Measurements from ENCODE around the gene ABCE1. TPM values are rescaled to one million over a fixed set of nuclear protein-coding genes. Genes with fewer than 3 reads are reported as not detected.

The ABCE1 gene
- total RNA-seq, 1 donor from 2014 or later, result 81.1 TPM

DNA sequence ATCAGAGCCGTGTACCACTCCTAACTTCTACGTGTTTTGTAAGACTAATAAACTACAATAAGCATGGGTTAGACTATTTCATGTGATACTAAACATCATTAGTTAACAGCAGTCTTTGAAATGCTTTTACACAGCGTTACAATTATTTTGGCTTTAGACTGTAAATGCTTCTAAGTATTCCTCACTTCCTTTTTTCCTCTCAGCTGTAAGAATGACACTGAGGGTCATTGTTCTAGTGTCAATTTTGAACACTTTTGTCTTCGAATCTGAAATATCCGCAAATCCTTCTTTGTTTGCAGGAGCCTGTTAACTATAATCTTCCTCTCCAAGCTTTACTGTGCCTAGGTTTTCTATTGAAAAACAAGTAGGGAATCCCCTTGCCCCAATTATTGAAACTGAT lies 1.5 kb downstream of the ABCE1 start:
- FAIRE-seq, result no peak
- H3K9me3 ChIP-seq (ENCODE audit: insufficient read depth, low read depth, low read length), result no peaks in the 10 kb centered on the region
- H4K20me1 ChIP-seq (ENCODE audit: insufficient read depth, low read length), result peaks cover 36% of the 10 kb centered on the region
- H3K79me2 ChIP-seq (ENCODE audit: insufficient read depth, low read length), result peaks cover 89% of the 10 kb centered on the region
- H3K4me3 ChIP-seq (ENCODE audit: insufficient read depth, low read depth, low read length), result peak overlapping the region; percentile 98
- Mint-ChIP-seq H3K4me3 (ENCODE audit: unreplicated experiment) (peak overlapping the region; percentile 98), H3K27ac (ENCODE audit: unreplicated experiment) (no peak overlapping the region), H3K9me3 (ENCODE audit: unreplicated experiment) (no peaks in the 10 kb centered on the region), H3K27me3 (ENCODE audit: low read depth, unreplicated experiment) (no peaks in the 10 kb centered on the region), H3K36me3 (ENCODE audit: low read depth, unreplicated experiment) (peaks cover 4% of the 10 kb centered on the region), H3K4me1 (ENCODE audit: low read depth, unreplicated experiment) (peaks cover 7% of the 10 kb centered on the region)
- H2AFZ ChIP-seq (ENCODE audit: low read depth, low read length), result no peak overlapping the region
- H3K36me3 ChIP-seq (ENCODE audit: insufficient read depth, low read length), result peaks cover 9% of the 10 kb centered on the region
- peak overlapping the region; percentile 96 for H3K27ac ChIP-seq (ENCODE audit: low read depth, low read length)
- H3K4me1 ChIP-seq (ENCODE audit: insufficient read depth, low read length), result peaks cover 14% of the 10 kb centered on the region
- DNase-seq (ENCODE audit: low read depth), result peak; percentile 26
- TF ChIP-seq, protein P1, sequence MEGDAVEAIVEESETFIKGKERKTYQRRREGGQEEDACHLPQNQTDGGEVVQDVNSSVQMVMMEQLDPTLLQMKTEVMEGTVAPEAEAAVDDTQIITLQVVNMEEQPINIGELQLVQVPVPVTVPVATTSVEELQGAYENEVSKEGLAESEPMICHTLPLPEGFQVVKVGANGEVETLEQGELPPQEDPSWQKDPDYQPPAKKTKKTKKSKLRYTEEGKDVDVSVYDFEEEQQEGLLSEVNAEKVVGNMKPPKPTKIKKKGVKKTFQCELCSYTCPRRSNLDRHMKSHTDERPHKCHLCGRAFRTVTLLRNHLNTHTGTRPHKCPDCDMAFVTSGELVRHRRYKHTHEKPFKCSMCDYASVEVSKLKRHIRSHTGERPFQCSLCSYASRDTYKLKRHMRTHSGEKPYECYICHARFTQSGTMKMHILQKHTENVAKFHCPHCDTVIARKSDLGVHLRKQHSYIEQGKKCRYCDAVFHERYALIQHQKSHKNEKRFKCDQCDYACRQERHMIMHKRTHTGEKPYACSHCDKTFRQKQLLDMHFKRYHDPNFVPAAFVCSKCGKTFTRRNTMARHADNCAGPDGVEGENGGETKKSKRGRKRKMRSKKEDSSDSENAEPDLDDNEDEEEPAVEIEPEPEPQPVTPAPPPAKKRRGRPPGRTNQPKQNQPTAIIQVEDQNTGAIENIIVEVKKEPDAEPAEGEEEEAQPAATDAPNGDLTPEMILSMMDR (IDR thresholded peaks at IDR 0.05; ENCODE audit: insufficient read depth, low read depth, low read length), result no peak
- no peak for TF ChIP-seq EZH2 (IDR thresholded peaks at IDR 0.05; ENCODE audit: insufficient read depth, low read length)
- H3K27me3 ChIP-seq (ENCODE audit: insufficient read depth, low read length), result no peaks in the 10 kb centered on the region
- peak overlapping the region; percentile 90 for H3K4me2 ChIP-seq (ENCODE audit: low read length)
- peak overlapping the region; percentile 95 for H3K9ac ChIP-seq (ENCODE audit: low read length)

DNA sequence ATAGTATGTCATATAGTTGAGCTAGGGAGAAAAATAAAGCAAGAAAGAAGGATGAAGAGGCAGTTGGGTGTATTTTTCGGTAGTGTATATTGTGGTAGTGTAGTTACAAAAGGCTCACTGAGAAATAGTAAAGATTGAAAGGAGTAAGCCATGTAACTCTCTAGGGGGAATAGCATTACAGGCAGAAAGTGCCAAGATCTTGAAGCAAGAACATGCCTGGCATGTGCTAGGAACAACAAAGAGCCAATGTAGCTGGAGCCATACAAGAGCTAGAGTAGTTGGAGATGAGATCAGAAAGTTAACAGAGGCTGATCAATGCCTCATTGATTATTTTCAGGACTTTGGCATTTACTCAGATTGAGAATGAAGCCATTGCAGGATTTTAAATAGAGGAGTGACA lies 3.0 kb downstream of the ABCE1 start:
- FAIRE-seq, result no peak
- Mint-ChIP-seq H3K27ac (ENCODE audit: unreplicated experiment) (no peak overlapping the region), H3K4me3 (ENCODE audit: unreplicated experiment) (no peak overlapping the region), H3K36me3 (ENCODE audit: low read depth, unreplicated experiment) (no peaks in the 10 kb centered on the region), H3K4me1 (ENCODE audit: low read depth, unreplicated experiment) (peaks cover 7% of the 10 kb centered on the region), H3K27me3 (ENCODE audit: low read depth, unreplicated experiment) (no peaks in the 10 kb centered on the region), H3K9me3 (ENCODE audit: unreplicated experiment) (no peaks in the 10 kb centered on the region)
- no peaks in the 10 kb centered on the region for H3K9me3 ChIP-seq (ENCODE audit: insufficient read depth, low read depth, low read length)
- no peaks in the 10 kb centered on the region for H3K27me3 ChIP-seq (ENCODE audit: insufficient read depth, low read length)
- TF ChIP-seq, protein P1 (IDR thresholded peaks at IDR 0.05; ENCODE audit: insufficient read depth, low read depth, low read length), result no peak
- no peak for TF ChIP-seq EZH2 (IDR thresholded peaks at IDR 0.05; ENCODE audit: insufficient read depth, low read length)
- no peak overlapping the region for H2AFZ ChIP-seq (ENCODE audit: low read depth, low read length)
- peaks cover 9% of the 10 kb centered on the region for H3K4me1 ChIP-seq (ENCODE audit: insufficient read depth, low read length)
- H3K9ac ChIP-seq (ENCODE audit: low read length), result no peak overlapping the region
- H4K20me1 ChIP-seq (ENCODE audit: insufficient read depth, low read length), result peaks cover 36% of the 10 kb centered on the region
- H3K36me3 ChIP-seq (ENCODE audit: insufficient read depth, low read length), result peaks cover 17% of the 10 kb centered on the region
- H3K27ac ChIP-seq (ENCODE audit: low read depth, low read length), result no peak overlapping the region
- no peak for DNase-seq (ENCODE audit: low read depth)
- peaks cover 91% of the 10 kb centered on the region for H3K79me2 ChIP-seq (ENCODE audit: insufficient read depth, low read length)
- no peak overlapping the region for H3K4me3 ChIP-seq (ENCODE audit: insufficient read depth, low read depth, low read length)
- peak overlapping the region; percentile 42 for H3K4me2 ChIP-seq (ENCODE audit: low read length)

DNA sequence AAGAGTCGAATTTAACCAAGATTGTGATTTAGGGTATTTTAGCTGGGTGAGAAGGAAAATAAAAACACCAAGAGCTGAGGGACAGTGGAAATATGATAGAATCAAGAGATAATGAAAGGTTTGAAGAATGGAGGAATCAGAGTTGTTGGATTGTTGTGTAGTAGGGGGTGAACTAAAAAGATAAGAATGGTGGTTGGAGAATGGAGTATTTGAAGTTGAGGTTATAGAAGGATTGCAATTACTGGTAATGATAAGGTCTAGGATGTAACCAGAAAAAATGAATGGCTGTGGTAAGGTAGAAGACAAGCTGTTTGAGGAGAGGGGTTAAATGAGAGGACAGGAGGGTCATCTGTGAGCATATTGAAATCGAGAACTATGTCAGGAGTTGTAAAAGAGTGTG lies 4.5 kb downstream of the ABCE1 start:
- H3K27ac Mint-ChIP-seq (ENCODE audit: unreplicated experiment), result no peak overlapping the region
- TF ChIP-seq, protein P1 (IDR thresholded peaks at IDR 0.05; ENCODE audit: insufficient read depth, low read depth, low read length), result no peak
- TF ChIP-seq EZH2 (IDR thresholded peaks at IDR 0.05; ENCODE audit: insufficient read depth, low read length), result no peak
- no peaks in the 10 kb centered on the region for H3K27me3 Mint-ChIP-seq (ENCODE audit: low read depth, unreplicated experiment)
- Histone ChIP-seq H3K27ac (ENCODE audit: low read depth, low read length) (no peak overlapping the region), H3K4me1 (ENCODE audit: insufficient read depth, low read length) (no peaks in the 10 kb centered on the region), H3K36me3 (ENCODE audit: insufficient read depth, low read length) (peaks cover 26% of the 10 kb centered on the region), H3K4me2 (ENCODE audit: low read length) (peak overlapping the region; percentile 42), H3K79me2 (ENCODE audit: insufficient read depth, low read length) (peaks cover 91% of the 10 kb centered on the region), H4K20me1 (ENCODE audit: insufficient read depth, low read length) (peaks cover 41% of the 10 kb centered on the region), H3K9ac (ENCODE audit: low read length) (no peak overlapping the region), H3K4me3 (ENCODE audit: insufficient read depth, low read depth, low read length) (no peak overlapping the region), H2AFZ (ENCODE audit: low read depth, low read length) (no peak overlapping the region), H3K9me3 (ENCODE audit: insufficient read depth, low read depth, low read length) (no peaks in the 10 kb centered on the region), H3K27me3 (ENCODE audit: insufficient read depth, low read length) (no peaks in the 10 kb centered on the region)
- no peaks in the 10 kb centered on the region for H3K9me3 Mint-ChIP-seq (ENCODE audit: unreplicated experiment)
- no peak for DNase-seq (ENCODE audit: low read depth)
- no peak overlapping the region for H3K4me3 Mint-ChIP-seq (ENCODE audit: unreplicated experiment)
- H3K36me3 Mint-ChIP-seq (ENCODE audit: low read depth, unreplicated experiment), result no peaks in the 10 kb centered on the region
- FAIRE-seq, result no peak
- H3K4me1 Mint-ChIP-seq (ENCODE audit: low read depth, unreplicated experiment), result peaks cover 2% of the 10 kb centered on the region
